Measurements from ENCODE around the gene CNIH2.

DNA sequence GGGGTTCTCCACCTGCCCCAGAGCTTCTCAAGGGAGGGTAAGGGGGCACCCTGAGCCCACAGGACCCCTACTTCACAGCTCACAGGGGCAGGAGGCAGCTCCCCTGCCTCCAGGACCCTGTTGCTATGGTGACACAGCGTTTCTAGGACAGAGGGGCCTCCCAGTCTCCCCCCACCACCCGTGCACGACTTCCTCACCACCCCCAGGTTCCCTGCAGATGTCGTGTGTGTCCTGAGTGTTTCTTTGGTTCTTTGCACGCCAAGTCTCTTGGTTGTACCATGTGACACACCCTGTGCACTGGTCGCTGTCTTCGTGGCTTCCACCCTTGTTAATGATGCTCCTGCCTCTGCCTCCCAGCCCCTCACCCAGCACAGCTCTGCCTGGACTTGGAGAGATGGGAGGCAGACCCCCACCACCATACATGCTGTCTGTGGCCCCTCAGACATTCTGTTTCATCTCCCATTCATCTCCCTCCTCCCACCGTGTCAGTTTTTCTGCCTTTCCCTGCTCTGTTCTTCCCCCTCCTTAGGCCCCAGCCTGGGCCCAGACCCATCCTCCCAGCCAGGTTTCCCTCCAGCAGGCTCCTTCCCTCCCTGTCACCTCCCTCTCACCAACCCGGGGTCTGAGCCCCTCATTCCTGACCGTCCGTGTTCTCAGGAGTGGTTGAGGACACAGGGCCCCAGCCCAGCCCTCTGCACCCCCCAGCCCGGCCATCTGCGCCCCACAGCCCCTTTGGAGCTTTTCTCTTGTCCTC lies 34.0 kb upstream of the CNIH2 start:
- no peak for TF ChIP-seq POLR2A (conservative IDR thresholded peaks at IDR 0.05)
- TF ChIP-seq TEAD2 (tag; IDR thresholded peaks at IDR 0.05), result no peak
- TF ChIP-seq, protein P1, sequence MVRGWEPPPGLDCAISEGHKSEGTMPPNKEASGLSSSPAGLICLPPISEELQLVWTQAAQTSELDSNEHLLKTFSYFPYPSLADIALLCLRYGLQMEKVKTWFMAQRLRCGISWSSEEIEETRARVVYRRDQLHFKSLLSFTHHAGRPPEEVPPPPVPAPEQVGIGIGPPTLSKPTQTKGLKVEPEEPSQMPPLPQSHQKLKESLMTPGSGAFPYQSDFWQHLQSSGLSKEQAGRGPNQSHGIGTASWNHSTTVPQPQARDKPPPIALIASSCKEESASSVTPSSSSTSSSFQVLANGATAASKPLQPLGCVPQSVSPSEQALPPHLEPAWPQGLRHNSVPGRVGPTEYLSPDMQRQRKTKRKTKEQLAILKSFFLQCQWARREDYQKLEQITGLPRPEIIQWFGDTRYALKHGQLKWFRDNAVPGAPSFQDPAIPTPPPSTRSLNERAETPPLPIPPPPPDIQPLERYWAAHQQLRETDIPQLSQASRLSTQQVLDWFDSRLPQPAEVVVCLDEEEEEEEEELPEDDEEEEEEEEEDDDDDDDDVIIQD (CRISPR knock-in tag; IDR thresholded peaks at IDR 0.05), result no peak
- TF ChIP-seq, protein P2, sequence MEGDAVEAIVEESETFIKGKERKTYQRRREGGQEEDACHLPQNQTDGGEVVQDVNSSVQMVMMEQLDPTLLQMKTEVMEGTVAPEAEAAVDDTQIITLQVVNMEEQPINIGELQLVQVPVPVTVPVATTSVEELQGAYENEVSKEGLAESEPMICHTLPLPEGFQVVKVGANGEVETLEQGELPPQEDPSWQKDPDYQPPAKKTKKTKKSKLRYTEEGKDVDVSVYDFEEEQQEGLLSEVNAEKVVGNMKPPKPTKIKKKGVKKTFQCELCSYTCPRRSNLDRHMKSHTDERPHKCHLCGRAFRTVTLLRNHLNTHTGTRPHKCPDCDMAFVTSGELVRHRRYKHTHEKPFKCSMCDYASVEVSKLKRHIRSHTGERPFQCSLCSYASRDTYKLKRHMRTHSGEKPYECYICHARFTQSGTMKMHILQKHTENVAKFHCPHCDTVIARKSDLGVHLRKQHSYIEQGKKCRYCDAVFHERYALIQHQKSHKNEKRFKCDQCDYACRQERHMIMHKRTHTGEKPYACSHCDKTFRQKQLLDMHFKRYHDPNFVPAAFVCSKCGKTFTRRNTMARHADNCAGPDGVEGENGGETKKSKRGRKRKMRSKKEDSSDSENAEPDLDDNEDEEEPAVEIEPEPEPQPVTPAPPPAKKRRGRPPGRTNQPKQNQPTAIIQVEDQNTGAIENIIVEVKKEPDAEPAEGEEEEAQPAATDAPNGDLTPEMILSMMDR (IDR thresholded peaks at IDR 0.05 in 2 of 3, conservative IDR thresholded peaks at IDR 0.05 in 1 of 3; ENCODE audit: insufficient read depth in 2 of 3, low read depth in 1 of 3, low read length in 3 of 3), result no peak
- no peak for TF ChIP-seq ETV5 (CRISPR knock-in tag; IDR thresholded peaks at IDR 0.05; ENCODE audit: low read depth)
- TF ChIP-seq, protein P3, sequence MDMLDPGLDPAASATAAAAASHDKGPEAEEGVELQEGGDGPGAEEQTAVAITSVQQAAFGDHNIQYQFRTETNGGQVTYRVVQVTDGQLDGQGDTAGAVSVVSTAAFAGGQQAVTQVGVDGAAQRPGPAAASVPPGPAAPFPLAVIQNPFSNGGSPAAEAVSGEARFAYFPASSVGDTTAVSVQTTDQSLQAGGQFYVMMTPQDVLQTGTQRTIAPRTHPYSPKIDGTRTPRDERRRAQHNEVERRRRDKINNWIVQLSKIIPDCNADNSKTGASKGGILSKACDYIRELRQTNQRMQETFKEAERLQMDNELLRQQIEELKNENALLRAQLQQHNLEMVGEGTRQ (CRISPR knock-in tag; IDR thresholded peaks at IDR 0.05), result no peak

Data from K562 (cell line).